ENCODE measurements around the gene CDKN2AIPNL. TPM values are rescaled to one million over a fixed set of nuclear protein-coding genes. Genes with fewer than 3 reads are reported as not detected.

Gene CDKN2AIPNL
- total and polyA plus RNA-seq, 2 of the 13 experiments (the other 11 are each of a cell fraction or from before 2014, with no cell fraction given), result 17.4 to 46.5 TPM

GRCh38 chr5:134411546-134412266 is at the start of gene CDKN2AIPNL (continued):
- peak; percentile 85 for TF ChIP-seq PAX8 (CRISPR knock-in tag; IDR thresholded peaks at IDR 0.05; ENCODE audit: borderline replicate concordance)
- TF ChIP-seq, protein P1, sequence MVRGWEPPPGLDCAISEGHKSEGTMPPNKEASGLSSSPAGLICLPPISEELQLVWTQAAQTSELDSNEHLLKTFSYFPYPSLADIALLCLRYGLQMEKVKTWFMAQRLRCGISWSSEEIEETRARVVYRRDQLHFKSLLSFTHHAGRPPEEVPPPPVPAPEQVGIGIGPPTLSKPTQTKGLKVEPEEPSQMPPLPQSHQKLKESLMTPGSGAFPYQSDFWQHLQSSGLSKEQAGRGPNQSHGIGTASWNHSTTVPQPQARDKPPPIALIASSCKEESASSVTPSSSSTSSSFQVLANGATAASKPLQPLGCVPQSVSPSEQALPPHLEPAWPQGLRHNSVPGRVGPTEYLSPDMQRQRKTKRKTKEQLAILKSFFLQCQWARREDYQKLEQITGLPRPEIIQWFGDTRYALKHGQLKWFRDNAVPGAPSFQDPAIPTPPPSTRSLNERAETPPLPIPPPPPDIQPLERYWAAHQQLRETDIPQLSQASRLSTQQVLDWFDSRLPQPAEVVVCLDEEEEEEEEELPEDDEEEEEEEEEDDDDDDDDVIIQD (CRISPR knock-in tag; IDR thresholded peaks at IDR 0.05; ENCODE audit: low read depth), result peak; percentile 60; the same call in 1 of the 2 replicates
- TF ChIP-seq ZNF556 (CRISPR knock-in tag; IDR thresholded peaks at IDR 0.05; ENCODE audit: borderline replicate concordance), result peak; percentile 99
- no peak for TF ChIP-seq FOXP1 (IDR thresholded peaks at IDR 0.05)
- no peak for TF ChIP-seq FOXP1 (CRISPR knock-in tag; IDR thresholded peaks at IDR 0.05)
- TF ChIP-seq ZNF777 (CRISPR knock-in tag; IDR thresholded peaks at IDR 0.05), result peak; percentile 97
- TF ChIP-seq MAF1 (CRISPR knock-in tag; IDR thresholded peaks at IDR 0.05; ENCODE audit: borderline replicate concordance), result peak; percentile 72; the same call in 1 of the 2 replicates
- TF ChIP-seq ZNF451 (CRISPR knock-in tag; IDR thresholded peaks at IDR 0.05), result peak; percentile 85; the same call in 1 of the 2 replicates
- TF ChIP-seq, protein P2, sequence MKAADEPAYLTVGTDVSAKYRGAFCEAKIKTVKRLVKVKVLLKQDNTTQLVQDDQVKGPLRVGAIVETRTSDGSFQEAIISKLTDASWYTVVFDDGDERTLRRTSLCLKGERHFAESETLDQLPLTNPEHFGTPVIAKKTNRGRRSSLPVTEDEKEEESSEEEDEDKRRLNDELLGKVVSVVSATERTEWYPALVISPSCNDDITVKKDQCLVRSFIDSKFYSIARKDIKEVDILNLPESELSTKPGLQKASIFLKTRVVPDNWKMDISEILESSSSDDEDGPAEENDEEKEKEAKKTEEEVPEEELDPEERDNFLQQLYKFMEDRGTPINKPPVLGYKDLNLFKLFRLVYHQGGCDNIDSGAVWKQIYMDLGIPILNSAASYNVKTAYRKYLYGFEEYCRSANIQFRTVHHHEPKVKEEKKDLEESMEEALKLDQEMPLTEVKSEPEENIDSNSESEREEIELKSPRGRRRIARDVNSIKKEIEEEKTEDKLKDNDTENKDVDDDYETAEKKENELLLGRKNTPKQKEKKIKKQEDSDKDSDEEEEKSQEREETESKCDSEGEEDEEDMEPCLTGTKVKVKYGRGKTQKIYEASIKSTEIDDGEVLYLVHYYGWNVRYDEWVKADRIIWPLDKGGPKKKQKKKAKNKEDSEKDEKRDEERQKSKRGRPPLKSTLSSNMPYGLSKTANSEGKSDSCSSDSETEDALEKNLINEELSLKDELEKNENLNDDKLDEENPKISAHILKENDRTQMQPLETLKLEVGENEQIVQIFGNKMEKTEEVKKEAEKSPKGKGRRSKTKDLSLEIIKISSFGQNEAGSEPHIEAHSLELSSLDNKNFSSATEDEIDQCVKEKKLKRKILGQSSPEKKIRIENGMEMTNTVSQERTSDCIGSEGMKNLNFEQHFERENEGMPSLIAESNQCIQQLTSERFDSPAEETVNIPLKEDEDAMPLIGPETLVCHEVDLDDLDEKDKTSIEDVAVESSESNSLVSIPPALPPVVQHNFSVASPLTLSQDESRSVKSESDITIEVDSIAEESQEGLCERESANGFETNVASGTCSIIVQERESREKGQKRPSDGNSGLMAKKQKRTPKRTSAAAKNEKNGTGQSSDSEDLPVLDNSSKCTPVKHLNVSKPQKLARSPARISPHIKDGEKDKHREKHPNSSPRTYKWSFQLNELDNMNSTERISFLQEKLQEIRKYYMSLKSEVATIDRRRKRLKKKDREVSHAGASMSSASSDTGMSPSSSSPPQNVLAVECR (CRISPR knock-in tag; IDR thresholded peaks at IDR 0.05; ENCODE audit: borderline replicate concordance), result peak; percentile 96
- no peak; the same call in 1 of the 2 replicates for TF ChIP-seq SP4 (CRISPR knock-in tag; IDR thresholded peaks at IDR 0.05)
- no peak for TF ChIP-seq ZNF7 (CRISPR knock-in tag; IDR thresholded peaks at IDR 0.05)
- TF ChIP-seq HNRNPK (IDR thresholded peaks at IDR 0.05; ENCODE audit: low read depth, low read length, poor library complexity, severe bottlenecking), result peak; percentile 72
- TF ChIP-seq ZNF432 (CRISPR knock-in tag; IDR thresholded peaks at IDR 0.05; ENCODE audit: borderline replicate concordance), result no peak
- TF ChIP-seq WIZ (CRISPR knock-in tag; IDR thresholded peaks at IDR 0.05), result peak; percentile 72; the same call in 1 of the 2 replicates
- TF ChIP-seq CBX1 (IDR thresholded peaks at IDR 0.05; ENCODE audit: low read depth), result peak; percentile 97
- peak; percentile 94 for TF ChIP-seq IRF2 (CRISPR knock-in tag; IDR thresholded peaks at IDR 0.05)
- peak; percentile 84; the same call in 1 of the 2 replicates for TF ChIP-seq ZNF569 (CRISPR knock-in tag; IDR thresholded peaks at IDR 0.05; ENCODE audit: borderline replicate concordance)
- TF ChIP-seq MEF2D (CRISPR knock-in tag; IDR thresholded peaks at IDR 0.05), result 0 out of 2 replicates have a peak, but pooled peaks have one; percentile 20
- TF ChIP-seq ZNF430 (CRISPR knock-in tag; IDR thresholded peaks at IDR 0.05), result peak; percentile 70; the same call in 1 of the 2 replicates
- no peak for TF ChIP-seq SP140L (CRISPR knock-in tag; IDR thresholded peaks at IDR 0.05; ENCODE audit: borderline replicate concordance)
- peak; percentile 77; the same call in 1 of the 2 replicates for TF ChIP-seq ZNF34 (CRISPR knock-in tag; IDR thresholded peaks at IDR 0.05; ENCODE audit: borderline replicate concordance)
- TF ChIP-seq, protein P3, sequence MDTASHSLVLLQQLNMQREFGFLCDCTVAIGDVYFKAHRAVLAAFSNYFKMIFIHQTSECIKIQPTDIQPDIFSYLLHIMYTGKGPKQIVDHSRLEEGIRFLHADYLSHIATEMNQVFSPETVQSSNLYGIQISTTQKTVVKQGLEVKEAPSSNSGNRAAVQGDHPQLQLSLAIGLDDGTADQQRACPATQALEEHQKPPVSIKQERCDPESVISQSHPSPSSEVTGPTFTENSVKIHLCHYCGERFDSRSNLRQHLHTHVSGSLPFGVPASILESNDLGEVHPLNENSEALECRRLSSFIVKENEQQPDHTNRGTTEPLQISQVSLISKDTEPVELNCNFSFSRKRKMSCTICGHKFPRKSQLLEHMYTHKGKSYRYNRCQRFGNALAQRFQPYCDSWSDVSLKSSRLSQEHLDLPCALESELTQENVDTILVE (CRISPR knock-in tag; IDR thresholded peaks at IDR 0.05), result peak; percentile 90; the same call in 1 of the 2 replicates
- TF ChIP-seq TOE1 (CRISPR knock-in tag; IDR thresholded peaks at IDR 0.05), result no peak
- peak; percentile 64 for TF ChIP-seq GATA4 (IDR thresholded peaks at IDR 0.05; ENCODE audit: borderline replicate concordance, low read depth)
- TF ChIP-seq ZSCAN21 (CRISPR knock-in tag; IDR thresholded peaks at IDR 0.05; ENCODE audit: borderline replicate concordance), result peak; percentile 97

All from HepG2 (cell line).